Ovary (tissue), 9 donors: ENCODE data around the gene STIL. TPM values are rescaled to one million over a fixed set of nuclear protein-coding genes. Genes with fewer than 3 reads are reported as not detected.

Experiments
- DNase-seq, 5 donors: peaks; one replicate each; pipeline ENCODE4 v3.0.0-alpha.2; 2019 to 2020
- H3K27ac ChIP-seq, 2 donors: fragments of 200-600 bp; one replicate each; pipeline versions ENCODE4 v1.5.1 to v1.8.0; 2019 to 2022
- H3K27me3 ChIP-seq: fragments of 200-600 bp; one replicate; pipeline ENCODE4 v1.8.0; 2022
- H3K36me3 ChIP-seq: fragments of 200-600 bp; sonication (generic); one replicate; pipeline ENCODE4 v1.5.1; 2019
- H3K4me1 ChIP-seq: one replicate; pipeline ENCODE4 v1.8.1; 2013; ENCODE audit warnings: mild to moderate bottlenecking, moderate library complexity; ENCODE audit not compliant: insufficient read depth
- H3K4me3 ChIP-seq: fragments of 200-600 bp; sonication (generic); one replicate; pipeline ENCODE4 v1.5.1; 2017
- H3K9me3 ChIP-seq, 2 donors: fragments of 200-600 bp in 1 of 2; sonication (generic) in 1 of 2; one replicate each; pipeline versions ENCODE4 v1.5.1 to v1.8.1; 2013 to 2019; ENCODE audit warnings: mild to moderate bottlenecking in 1 of 2, moderate library complexity in 1 of 2
- CTCF ChIP-seq, 3 donors: fragments of 450-650 bp in 2 of 3; fragments of 200-600 bp in 1 of 3; IDR thresholded peaks; one replicate each; pipeline versions ENCODE4 v1.5.1 to v1.8.0; 2016 to 2022; ENCODE audit warnings: antibody characterized with exemption in 3 of 3, mild to moderate bottlenecking in 1 of 3
- EP300 ChIP-seq: sonication (generic); formaldehyde crosslinking; IDR thresholded peaks from one replicate; pipeline ENCODE4 v1.6.1; 2017; ENCODE audit warnings: antibody characterized with exemption
- POLR2A ChIP-seq: fragments of 450-650 bp; IDR thresholded peaks from one replicate; pipeline ENCODE4 v1.6.1; 2017; ENCODE audit warnings: antibody characterized with exemption, mild to moderate bottlenecking, moderate library complexity
- WGBS, 3 donors: extraction: QIAGEN DNeasy Blood & Tissue Kit in 1 of 3; methylation state at CpG; one replicate each; pipeline versions ENCODE4 v1.1.5 to v1.1.7; 2013 to 2017; 5-methylcytosine and 5-hydroxymethylcytosine counted together
- intact Hi-C, 4 donors: fragments of 100-400 bp; cut with DNase I; formaldehyde crosslinking; loops; one replicate each; pipeline versions ENCODE4 v1.11.0 to v1.15.1; 2022 to 2023
- polyA plus RNA-seq, 2 donors: library from polyadenylated mRNA; stranded (reverse); fragments of 200-250 nt in 1 of 2; fragments of 350-450 nt in 1 of 2; fragmentation: Illumina TruSeq in 1 of 2; extraction: RNeasy Lipid Tissue Mini Kit (QIAGEN cat#74804) in 1 of 2; gene quantifications; one replicate each; pipeline ENCODE4 v1.2.3, GENCODE V29; 2013 to 2014
- total RNA-seq, 7 donors: library from RNA; depleted of rRNA in 2 of 7; stranded (reverse); fragments of >200 nt in 2 of 7; fragmentation: NEBNext Ultra II Directional in 3 of 7; extraction: Animal tissue kit (Norgen Biotek cat#: 25700) in 3 of 7; gene quantifications; one replicate each; pipeline versions ENCODE4 v1.1.0 to v1.2.4, GENCODE V29; 2016 to 2023
- donor health status: DM: no; HTN: no; CAD: no; lungs with moderate emphysema.
- donor health status: DM: no; HTN: no; CAD: no.
- donor health status: Bipolar disorder and iron deficiency.
- donor health status: DM: yes; HTN: yes; CAD: no.
- donor health status: DM: no; HTN: no; CAD: no.
- donor health status: DM: yes; HTN: yes; CAD: no.

Gene STIL
- total and polyA plus RNA-seq, 9 donors, result 0.60 to 2.3 (median 1.0) TPM

GRCh38 chr1:47201179-47201578 is 112.8 kb downstream of the STIL start:
- H3K9me3 ChIP-seq, result no peaks in the 10 kb centered on the region
- no peaks in the 10 kb centered on the region for H3K27me3 ChIP-seq
- TF ChIP-seq POLR2A (no peak), EP300 (no peak), CTCF (IDR thresholded peaks at IDR 0.05) (no peak)
- intact Hi-C loops, result no loop called here
- H3K4me3 ChIP-seq, result no peak overlapping the region
- H3K36me3 ChIP-seq, result no peaks in the 10 kb centered on the region
- DNase-seq, result no peak
- H3K4me1 ChIP-seq, result no peaks in the 10 kb centered on the region
- no peak overlapping the region for H3K27ac ChIP-seq
- 5 to 15% (median 12%) methylated on average over 4 of the region's 4 CpGs for WGBS, 3 donors

Other genes starting within 250 kb of the STIL start
- under 1 TPM in 2 of 7 donors, not detected in 5; 0.27 to 0.80 TPM for gene CYP4Z1, start 246.9 kb downstream of the STIL start, total RNA-seq
- gene CYP4Z1, start 246.9 kb downstream of the STIL start, polyA plus RNA-seq, result under 1 TPM; 0.07 to 0.27 TPM
- gene CYP4A22, start 176.7 kb downstream of the STIL start, total RNA-seq, result under 1 TPM in 1 of 7 donors, not detected in 6; 0.57 TPM
- gene CYP4A22, start 176.7 kb downstream of the STIL start, polyA plus RNA-seq, result under 1 TPM in 1 of 2 donors, not detected in 1; 0.08 TPM
- gene PDZK1IP1, start 124.1 kb downstream of the STIL start, total RNA-seq, result 10 to 100 TPM in 1 of 7 donors, 1 to 10 TPM in 2, under 1 TPM in 2, not detected in 2; 0.36 to 66.1 (median 3.1) TPM
- under 1 TPM; 0.42 to 0.61 TPM for gene PDZK1IP1, start 124.1 kb downstream of the STIL start, polyA plus RNA-seq
- 1 to 10 TPM; 1.2 to 4.7 (median 2.1) TPM for gene TAL1, start 81.9 kb downstream of the STIL start, total RNA-seq
- 1 to 10 TPM; 2.4 to 4.1 TPM for gene TAL1, start 81.9 kb downstream of the STIL start, polyA plus RNA-seq
- gene CMPK1, start 19.6 kb upstream of the STIL start, total RNA-seq, result 10 to 100 TPM; 52.2 to 71.5 (median 64.1) TPM
- 100 to 1,000 TPM in 1 of 2 donors, 10 to 100 TPM in 1; 38.8 to 109 TPM for gene CMPK1, start 19.6 kb upstream of the STIL start, polyA plus RNA-seq
- not detected for gene FOXE3, start 102.1 kb upstream of the STIL start, total RNA-seq
- gene FOXE3, start 102.1 kb upstream of the STIL start, polyA plus RNA-seq, result not detected
- under 1 TPM in 4 of 7 donors, not detected in 3; 0.07 to 0.18 (median 0.09) TPM for gene FOXD2, start 123.9 kb upstream of the STIL start, total RNA-seq
- gene FOXD2, start 123.9 kb upstream of the STIL start, polyA plus RNA-seq, result under 1 TPM; 0.05 to 0.10 TPM